Vagina (tissue), 2 donors: ENCODE results near the gene TESMIN.

Experiments used
- POLR2AphosphoS5 ChIP-seq, 2 donors: sonication (generic); formaldehyde crosslinking; IDR thresholded peaks; one replicate each; pipeline ENCODE4 v1.9.0; 2017; ENCODE audit warnings: antibody characterized with exemption in 2 of 2, mild to moderate bottlenecking in 2 of 2, low read depth in 1 of 2; ENCODE audit not compliant: insufficient read depth in 1 of 2
- TF ChIP-seq, protein P1 (sequence below), 3 experiments: fragments of 450-650 bp in 2 of 3; fragments of 200-600 bp in 1 of 3; sonication (generic) in 1 of 3; IDR thresholded peaks; one replicate each; pipeline ENCODE4 v1.5.1; 2017 to 2019; ENCODE audit warnings: antibody characterized with exemption in 3 of 3, mild to moderate bottlenecking in 2 of 3, moderate library complexity in 2 of 3

DNA sequence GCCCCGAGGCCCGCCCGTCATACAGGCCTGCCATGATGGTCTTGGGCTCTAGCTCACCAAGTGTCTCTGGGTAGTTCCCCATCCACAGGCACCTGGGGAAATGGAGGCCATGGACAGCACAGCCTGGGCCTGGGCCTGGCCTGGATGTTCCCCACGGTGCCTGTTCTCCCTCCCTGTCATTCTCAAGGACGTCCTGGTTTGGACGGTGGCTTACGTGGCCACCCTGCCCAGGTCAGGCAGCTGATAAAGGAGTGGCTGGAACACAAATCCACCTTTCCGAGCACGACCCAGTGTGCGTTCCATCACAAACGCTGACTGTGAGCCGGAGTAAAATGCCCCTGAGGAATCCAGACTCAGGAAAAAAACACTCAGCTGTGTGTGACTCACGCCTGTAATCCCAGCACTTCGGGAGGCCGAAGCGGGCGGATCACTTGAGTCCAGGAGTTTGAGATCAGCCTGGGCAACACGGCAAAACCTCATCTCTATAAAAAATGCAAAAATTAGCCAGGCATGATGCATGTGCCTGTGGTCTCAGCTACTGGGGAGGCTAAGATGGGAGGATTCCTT is 41.2 kb upstream of the TESMIN start:
- TF ChIP-seq, protein P1, sequence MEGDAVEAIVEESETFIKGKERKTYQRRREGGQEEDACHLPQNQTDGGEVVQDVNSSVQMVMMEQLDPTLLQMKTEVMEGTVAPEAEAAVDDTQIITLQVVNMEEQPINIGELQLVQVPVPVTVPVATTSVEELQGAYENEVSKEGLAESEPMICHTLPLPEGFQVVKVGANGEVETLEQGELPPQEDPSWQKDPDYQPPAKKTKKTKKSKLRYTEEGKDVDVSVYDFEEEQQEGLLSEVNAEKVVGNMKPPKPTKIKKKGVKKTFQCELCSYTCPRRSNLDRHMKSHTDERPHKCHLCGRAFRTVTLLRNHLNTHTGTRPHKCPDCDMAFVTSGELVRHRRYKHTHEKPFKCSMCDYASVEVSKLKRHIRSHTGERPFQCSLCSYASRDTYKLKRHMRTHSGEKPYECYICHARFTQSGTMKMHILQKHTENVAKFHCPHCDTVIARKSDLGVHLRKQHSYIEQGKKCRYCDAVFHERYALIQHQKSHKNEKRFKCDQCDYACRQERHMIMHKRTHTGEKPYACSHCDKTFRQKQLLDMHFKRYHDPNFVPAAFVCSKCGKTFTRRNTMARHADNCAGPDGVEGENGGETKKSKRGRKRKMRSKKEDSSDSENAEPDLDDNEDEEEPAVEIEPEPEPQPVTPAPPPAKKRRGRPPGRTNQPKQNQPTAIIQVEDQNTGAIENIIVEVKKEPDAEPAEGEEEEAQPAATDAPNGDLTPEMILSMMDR (IDR thresholded peaks at IDR 0.05): no peak
- TF ChIP-seq POLR2AphosphoS5 (IDR thresholded peaks at IDR 0.05; ENCODE audit: insufficient read depth in 1 of 2, low read depth in 1 of 2): no peak
